Mesothelial cell of epicardium (in vitro differentiated cells): Measurements from ENCODE around the gene FAM9A. TPM values are rescaled to one million over a fixed set of nuclear protein-coding genes. Genes with fewer than 3 reads are reported as not detected.

Experiments
- DNase-seq, 2 experiments: peaks; one replicate each; pipeline ENCODE4 v3.0.0; 2021; ENCODE audit warnings: low spot score in 2 of 2; ENCODE audit not compliant: unreplicated experiment in 2 of 2
- H3K27ac Mint-ChIP-seq: 2 replicates; pipeline ENCODE4 v1.8.0; 2021; ENCODE audit warnings: mixed read lengths
- H3K27me3 Mint-ChIP-seq: 2 replicates; pipeline ENCODE4 v1.8.0; 2021; ENCODE audit warnings: low read depth, mixed read lengths
- H3K36me3 Mint-ChIP-seq: 2 replicates; pipeline ENCODE4 v1.8.0; 2021; ENCODE audit warnings: mixed read lengths
- H3K4me1 Mint-ChIP-seq: 2 replicates; pipeline ENCODE4 v1.8.0; 2021; ENCODE audit warnings: mixed read lengths
- H3K4me3 Mint-ChIP-seq: 2 replicates; pipeline ENCODE4 v1.8.0; 2021; ENCODE audit warnings: mild to moderate bottlenecking, moderate library complexity, mixed read lengths
- H3K9me3 Mint-ChIP-seq: 2 replicates; pipeline ENCODE4 v1.8.0; 2021; ENCODE audit warnings: mixed read lengths
- total RNA-seq: library from RNA; stranded (reverse); gene quantifications from 3 replicates; pipeline ENCODE4 v1.2.1, GENCODE V29; 2021
- TF ChIP-seq, protein P1 (sequence below): fragments of 200-600 bp; sonication (generic); IDR thresholded peaks from one replicate; pipeline ENCODE4 v1.5.0; 2021; ENCODE audit warnings: antibody characterized with exemption; ENCODE audit not compliant: unreplicated experiment

FAM9A gene
- total RNA-seq = not detected in 3 replicates

DNA sequence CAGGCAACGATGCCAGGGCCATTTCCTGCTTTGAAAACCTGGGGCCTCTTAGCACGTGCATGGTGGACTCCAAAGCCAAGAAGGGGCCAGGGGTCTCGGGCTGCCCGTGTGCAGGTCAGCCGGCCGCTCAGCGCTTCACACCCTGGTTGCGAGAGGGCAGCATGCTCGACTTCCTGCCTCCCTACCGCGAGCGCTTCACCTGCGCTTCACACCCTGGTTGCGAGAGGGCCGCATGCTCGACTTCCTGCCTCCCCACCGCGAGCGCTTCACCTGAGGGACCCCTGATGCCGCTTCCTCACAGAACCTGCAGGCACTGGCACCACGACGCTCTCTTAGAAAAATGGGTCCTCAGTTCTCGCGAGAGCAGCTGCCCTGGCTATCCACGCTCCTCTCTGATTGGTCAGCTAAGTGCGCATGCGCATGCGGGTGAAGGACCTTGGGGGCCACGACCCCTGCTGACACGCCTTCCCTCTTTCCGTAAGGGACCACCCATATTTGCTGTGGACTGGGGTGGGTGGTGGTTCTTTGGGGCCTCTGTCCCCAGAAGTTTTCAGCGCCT lies at the start of gene FAM9A:
TSS of gene FAM9A (minus strand) at position 343 of the 559 bp plus-strand sequence. CDS start 1,212 bp downstream, outside the sequence.
- H3K27me3 Mint-ChIP-seq = peaks cover 4% of the 10 kb centered on the region

DNA sequence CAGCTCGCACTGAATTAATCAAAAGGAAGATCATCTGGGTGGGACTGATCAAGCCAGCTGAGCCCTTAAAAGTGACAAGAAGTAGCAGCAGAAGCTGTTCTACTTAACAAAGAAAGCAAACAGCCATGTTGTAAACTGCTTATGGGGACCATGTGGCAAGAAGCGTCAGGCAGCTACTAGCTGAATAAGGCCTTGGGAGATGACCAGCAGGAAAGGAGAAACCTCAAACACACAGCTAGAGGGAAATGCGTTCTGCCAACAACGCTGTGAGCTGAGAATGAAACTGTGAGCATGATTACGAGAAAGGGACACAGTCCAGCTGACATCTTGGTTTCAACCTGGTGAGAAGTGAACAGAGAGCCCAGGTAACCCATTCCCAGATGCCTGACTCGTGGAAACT lies 49.3 kb upstream of the FAM9A start:
- no peaks in the 10 kb centered on the region for H3K36me3 Mint-ChIP-seq
- DNase-seq = no peak
- H3K4me1 Mint-ChIP-seq = peaks cover 9% of the 10 kb centered on the region
- H3K27ac Mint-ChIP-seq = no peak overlapping the region
- no peaks in the 10 kb centered on the region for H3K27me3 Mint-ChIP-seq
- H3K4me3 Mint-ChIP-seq = no peak overlapping the region
- peaks cover 40% of the 10 kb centered on the region for H3K9me3 Mint-ChIP-seq
- TF ChIP-seq, protein P1, sequence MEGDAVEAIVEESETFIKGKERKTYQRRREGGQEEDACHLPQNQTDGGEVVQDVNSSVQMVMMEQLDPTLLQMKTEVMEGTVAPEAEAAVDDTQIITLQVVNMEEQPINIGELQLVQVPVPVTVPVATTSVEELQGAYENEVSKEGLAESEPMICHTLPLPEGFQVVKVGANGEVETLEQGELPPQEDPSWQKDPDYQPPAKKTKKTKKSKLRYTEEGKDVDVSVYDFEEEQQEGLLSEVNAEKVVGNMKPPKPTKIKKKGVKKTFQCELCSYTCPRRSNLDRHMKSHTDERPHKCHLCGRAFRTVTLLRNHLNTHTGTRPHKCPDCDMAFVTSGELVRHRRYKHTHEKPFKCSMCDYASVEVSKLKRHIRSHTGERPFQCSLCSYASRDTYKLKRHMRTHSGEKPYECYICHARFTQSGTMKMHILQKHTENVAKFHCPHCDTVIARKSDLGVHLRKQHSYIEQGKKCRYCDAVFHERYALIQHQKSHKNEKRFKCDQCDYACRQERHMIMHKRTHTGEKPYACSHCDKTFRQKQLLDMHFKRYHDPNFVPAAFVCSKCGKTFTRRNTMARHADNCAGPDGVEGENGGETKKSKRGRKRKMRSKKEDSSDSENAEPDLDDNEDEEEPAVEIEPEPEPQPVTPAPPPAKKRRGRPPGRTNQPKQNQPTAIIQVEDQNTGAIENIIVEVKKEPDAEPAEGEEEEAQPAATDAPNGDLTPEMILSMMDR = no peak

More for the DNA sequence above, at the start of gene FAM9A:
- Mint-ChIP-seq H3K36me3 (no peaks in the 10 kb centered on the region), H3K4me3 (no peak within 1 kb of the TSS), H3K4me1 (no peaks in the 10 kb centered on the region), H3K9me3 (peaks cover 9% of the 10 kb centered on the region), H3K27ac (no peak within 1 kb of the TSS)
- TF ChIP-seq, protein P1 = no peak
- DNase-seq = no peak

DNA sequence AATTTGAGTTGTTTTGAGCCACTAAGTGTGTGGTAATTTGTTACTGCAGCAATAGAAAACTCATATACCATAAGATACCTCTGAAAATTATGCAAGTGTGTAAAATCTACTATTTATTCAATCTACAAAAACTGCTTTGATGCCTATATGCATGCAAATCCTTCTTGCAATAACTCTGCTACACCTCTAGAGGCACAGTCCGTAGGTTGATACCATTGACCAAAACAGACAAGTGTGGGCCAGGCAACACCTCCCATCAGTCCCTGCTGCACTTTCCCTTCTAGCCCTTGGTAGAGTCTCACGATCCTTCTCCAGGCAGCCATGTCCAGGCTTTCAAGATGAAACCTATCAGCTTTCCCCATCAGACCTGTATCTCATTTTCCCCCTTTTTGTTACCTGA lies 48.8 kb upstream of the FAM9A start:
- Mint-ChIP-seq H3K36me3 (no peaks in the 10 kb centered on the region), H3K27me3 (no peaks in the 10 kb centered on the region), H3K9me3 (peaks cover 40% of the 10 kb centered on the region), H3K4me1 (peaks cover 9% of the 10 kb centered on the region), H3K4me3 (no peak overlapping the region), H3K27ac (no peak overlapping the region)
- TF ChIP-seq, protein P1 = no peak
- DNase-seq = no peak

DNA sequence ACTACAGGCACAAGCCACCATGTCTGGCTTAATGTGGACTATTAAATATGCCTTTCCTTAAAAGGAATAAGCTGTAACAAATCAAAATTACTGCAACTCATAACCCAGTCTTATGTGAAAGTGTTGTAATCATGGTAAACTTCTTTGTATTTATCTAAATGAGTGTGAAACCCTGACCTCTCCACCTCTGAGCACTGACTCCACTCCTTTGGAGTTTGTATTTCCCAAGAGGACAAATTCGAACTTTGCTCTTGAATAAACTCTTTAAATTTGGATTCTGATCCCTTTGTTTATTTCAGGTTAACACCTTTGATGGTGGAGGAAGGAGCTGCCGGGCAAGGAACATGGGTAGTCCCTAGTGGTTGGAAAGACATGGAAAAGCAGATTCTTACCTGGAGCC lies 48.3 kb upstream of the FAM9A start:
- Mint-ChIP-seq H3K4me3 (no peak overlapping the region), H3K9me3 (peaks cover 40% of the 10 kb centered on the region), H3K4me1 (peaks cover 9% of the 10 kb centered on the region), H3K27me3 (no peaks in the 10 kb centered on the region), H3K36me3 (no peaks in the 10 kb centered on the region), H3K27ac (no peak overlapping the region)
- no peak for DNase-seq
- TF ChIP-seq, protein P1 = no peak

DNA sequence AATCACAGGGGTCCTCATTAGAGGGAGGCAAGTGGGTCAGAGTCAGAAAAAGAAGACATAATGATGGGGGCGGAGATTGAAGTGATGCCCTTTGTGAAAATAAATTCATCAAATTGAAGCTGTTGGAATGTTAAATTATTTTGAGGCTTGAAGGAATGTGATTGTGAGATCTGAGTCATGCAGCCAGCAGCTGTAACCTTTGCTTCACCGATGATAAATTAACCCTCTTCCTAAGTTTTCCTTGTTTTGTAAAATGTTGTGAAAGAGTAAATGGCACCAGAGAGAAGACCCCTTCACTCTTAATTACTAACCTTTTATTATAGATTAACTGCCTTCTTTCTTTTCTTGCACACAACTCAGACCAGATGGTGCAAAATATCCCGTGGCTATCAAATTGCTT lies 47.7 kb upstream of the FAM9A start:
- peaks cover 9% of the 10 kb centered on the region for H3K4me1 Mint-ChIP-seq
- no peak overlapping the region for H3K27ac Mint-ChIP-seq
- TF ChIP-seq, protein P1 = no peak
- no peaks in the 10 kb centered on the region for H3K27me3 Mint-ChIP-seq
- H3K9me3 Mint-ChIP-seq = peaks cover 37% of the 10 kb centered on the region
- no peak overlapping the region for H3K4me3 Mint-ChIP-seq
- DNase-seq = no peak
- H3K36me3 Mint-ChIP-seq = no peaks in the 10 kb centered on the region

DNA sequence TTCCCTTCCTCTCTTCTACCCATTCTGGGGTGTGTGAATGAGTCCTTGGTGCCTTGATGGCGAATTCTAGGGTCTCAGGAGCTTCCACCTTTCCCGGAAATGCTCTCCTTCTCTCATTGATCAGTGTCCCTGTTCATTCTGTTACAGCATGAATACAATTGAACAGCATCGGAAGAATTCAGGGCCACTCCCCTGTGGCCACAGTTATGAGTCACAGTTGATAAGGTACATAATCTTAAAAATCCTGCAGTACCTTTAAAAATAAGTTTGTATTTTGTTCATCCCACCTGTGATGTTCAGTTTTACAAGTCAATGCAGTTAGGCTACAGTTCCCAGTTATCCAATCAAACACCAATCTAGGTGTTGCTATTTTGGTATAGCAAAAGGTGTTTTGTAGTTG lies 47.3 kb upstream of the FAM9A start:
- DNase-seq = no peak
- H3K4me3 Mint-ChIP-seq = no peak overlapping the region
- peaks cover 39% of the 10 kb centered on the region for H3K9me3 Mint-ChIP-seq
- H3K27ac Mint-ChIP-seq = no peak overlapping the region
- TF ChIP-seq, protein P1 = no peak
- H3K27me3 Mint-ChIP-seq = no peaks in the 10 kb centered on the region
- peaks cover 9% of the 10 kb centered on the region for H3K4me1 Mint-ChIP-seq
- no peaks in the 10 kb centered on the region for H3K36me3 Mint-ChIP-seq
